CD4-positive, alpha-beta T cell treated with Interleukin-1 beta for 1 hour (primary cell): ENCODE data around the gene ANKRD6.

Experiments
- DNase-seq, 2 donors: peaks; one replicate each; pipeline ENCODE4 v3.0.0-alpha.2; 2020 to 2022

ANKRD6 gene

DNA sequence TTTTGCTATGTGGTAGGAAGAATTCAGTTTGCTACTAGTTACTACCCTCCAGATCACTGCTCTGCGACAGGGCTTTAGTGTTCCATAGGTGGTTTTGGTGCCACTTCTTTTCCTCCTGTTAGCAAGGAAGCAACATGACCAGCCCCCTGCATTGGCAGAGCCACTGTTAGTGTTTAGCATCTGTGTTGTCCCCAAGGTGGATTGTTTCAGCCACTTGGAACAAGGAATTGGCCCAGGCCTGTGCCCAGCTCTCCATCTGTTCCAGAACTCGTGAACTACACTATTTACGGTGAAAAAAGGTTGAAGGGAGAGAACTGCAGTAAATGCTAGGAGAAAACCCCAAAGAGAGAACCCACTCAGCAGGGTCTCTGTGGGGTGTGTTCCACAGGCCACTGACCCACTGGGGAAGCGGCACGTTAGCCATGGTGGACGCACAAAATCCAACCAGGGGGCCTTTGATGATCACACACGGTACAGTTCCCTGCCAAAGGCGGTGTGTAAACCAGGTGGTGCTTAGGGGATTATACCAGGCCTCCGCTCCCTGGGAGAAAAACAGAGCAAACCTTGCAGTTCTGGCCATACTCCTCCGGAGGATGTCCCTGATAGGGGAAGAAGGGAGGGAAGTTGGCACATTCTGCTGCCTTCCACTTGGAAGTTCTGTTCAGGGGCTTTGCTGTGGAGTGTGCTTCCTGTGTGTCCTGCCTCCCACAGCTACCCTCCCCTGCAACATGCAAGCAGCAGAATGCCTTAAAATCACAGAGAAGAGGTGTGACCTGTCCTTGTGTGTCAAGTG, 133.3 kb downstream of the ANKRD6 start:
- no peak for DNase-seq

DNA sequence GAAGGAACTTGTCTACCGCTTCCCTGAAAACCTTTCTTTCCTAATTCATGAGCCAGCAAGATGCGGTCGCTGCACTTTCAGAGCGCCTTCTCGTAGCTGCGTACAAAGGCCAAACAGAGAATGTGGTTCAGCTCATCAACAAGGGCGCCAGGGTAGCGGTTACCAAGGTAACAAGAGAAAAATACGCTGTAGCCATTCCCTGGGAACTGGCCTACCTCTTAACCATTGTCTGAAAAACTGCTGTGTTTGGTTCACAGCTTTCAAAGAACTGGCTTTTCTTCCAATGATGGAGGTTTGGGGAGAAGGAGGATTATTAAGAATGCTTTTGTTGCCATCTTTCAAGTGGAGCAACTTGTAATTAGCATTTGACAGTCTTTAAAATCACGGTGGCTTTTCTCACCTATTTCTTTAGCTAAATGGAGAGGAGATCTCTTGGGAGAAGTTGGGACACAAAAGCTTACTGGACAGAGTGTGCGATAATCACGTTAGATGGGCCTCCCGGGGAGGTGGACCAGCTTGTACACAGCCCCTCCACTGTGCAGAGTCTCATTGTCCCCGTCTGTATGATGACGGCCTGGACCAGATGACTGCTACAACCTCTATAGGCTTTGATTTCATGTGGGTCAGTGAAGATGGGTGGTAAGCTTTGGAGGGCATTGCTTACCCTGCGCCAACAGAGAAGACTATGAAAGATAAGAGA, 134.1 kb downstream of the ANKRD6 start:
- DNase-seq: no peak

DNA sequence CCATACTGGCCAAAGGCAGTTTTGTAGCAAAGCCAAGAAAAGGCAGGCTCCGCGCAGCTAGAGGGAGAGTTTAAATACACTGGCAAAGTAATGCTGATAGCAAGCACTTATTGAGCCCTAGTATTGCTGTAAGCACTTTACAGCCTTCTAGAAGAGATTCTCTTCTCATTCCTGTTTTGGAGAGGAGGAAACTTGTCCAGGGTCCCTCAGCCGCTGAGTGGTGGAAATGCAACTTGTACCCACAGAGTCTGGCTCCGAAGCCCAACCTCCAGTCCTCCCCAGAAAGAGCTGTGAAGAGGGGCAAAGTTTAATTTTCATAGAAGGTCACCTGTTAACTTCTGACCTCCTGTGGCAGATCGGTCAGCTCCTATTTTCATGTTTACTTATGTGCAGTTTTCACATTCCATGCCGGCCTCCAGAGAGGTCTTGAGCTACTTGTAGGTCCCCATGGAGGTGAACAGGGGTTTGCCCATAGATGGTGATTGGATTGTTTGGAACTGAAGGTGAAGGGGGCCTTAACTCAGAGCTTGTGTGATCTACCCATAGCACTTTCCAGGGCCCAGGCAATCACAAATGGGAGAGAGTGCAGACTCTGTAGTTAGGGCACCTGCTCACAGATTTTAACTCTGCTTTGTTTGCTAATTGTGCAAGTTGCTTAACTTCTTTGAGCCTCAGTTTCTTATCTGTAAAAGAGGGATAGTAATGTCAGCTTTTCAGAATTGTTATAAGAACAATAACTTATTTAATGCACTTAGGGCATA, 134.9 kb downstream of the ANKRD6 start:
- no peak for DNase-seq

DNA sequence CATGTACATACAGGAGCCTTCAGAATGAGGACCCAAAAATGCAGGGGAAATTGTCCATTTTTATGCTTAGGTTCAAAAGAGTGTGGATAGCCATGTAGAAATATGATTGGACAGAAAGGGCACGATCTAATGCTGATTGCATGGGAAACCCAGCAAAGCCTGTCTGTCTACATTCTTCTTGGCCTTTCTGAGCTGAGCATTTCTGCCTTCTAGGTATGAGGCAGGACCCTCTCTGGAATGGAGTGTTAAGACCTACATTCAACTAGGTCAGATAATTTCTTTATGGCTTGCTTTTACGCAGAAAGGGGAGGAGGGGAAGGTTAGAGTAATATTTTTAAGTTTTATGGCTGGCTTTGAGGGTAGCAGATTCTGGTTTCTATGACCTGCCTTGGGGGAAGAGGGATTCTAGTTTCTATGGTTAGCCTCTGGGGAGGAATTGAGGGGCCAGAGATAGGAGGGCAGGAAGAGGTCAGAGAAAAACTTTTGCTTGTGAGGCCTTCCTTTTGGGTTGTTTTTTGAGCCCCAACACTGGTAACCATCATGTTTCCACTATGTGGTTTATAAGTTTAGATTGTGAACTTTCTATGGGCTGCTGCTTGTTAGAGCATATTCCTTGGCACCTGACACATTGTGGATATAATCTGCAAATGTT, 142.1 kb downstream of the ANKRD6 start:
- DNase-seq: no peak

DNA sequence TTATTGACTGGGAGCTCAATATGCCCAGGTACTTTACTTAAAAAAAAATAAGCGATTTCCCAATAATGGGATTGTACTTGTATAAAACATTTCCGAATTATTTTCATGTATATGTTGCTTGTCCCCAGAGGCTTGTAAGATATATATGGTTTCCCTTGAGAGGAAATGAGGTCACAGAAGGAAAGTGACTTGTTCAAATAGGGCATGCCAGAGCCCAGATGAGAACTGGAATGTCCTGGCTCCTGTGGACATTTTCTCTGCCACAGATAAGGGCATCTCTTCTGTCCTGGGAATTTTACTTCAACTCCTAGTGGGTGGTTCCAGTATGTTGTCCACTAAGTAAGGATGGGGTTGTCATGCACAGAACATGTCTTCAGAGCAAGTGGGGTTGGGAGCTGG, 142.6 kb downstream of the ANKRD6 start:
- no peak for DNase-seq

DNA sequence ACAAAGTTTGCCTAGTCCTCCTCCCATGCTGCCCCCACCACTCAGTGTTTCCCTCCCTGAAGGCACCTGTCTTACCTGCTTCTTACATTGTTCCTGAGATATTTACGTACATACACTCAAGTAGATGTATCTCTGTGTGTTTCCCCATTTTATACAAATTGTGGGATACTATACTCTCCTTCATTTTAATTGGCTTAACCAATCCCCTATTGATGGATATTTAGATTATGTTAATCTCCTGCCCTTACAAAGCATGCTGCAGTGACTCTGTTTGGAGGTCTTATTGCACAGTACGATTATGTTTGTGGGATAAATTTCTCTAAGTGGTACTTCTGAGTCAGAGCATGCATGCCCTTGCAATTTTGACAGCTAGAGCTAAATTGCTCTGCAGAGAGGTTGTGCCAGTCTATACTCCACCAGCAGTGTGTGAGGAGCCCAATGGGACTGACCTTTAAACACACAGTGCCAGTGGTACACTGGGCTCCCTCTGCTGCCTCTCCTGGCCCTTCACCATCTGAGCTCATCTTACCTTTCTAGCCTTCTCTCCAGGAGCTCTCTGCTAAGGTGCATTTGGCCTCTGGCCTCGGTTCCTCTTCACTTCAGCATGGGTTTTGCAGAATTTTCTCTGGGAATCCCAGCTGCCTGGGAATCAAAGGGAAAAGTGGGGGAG, 148.2 kb downstream of the ANKRD6 start:
- no peak for DNase-seq

DNA sequence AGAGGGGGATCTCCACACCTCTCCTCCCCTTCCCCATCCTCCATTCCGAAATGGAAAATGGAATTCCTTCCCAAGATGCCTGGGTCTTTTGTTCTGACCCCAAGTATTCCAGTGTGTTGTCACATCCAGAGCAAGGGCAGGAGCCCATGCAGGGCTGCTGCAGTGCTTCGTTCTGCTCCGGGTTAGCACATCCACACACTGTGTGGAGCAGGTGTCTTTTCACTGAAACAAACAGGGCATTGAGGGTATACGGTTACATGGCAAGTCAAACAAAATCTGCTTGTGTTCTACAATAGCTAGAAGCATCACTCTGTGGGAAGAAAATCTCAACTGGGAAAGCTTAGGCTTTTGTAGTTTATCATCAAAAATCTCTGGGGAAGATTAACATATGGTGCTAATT, 148.7 kb downstream of the ANKRD6 start:
- no peak for DNase-seq

DNA sequence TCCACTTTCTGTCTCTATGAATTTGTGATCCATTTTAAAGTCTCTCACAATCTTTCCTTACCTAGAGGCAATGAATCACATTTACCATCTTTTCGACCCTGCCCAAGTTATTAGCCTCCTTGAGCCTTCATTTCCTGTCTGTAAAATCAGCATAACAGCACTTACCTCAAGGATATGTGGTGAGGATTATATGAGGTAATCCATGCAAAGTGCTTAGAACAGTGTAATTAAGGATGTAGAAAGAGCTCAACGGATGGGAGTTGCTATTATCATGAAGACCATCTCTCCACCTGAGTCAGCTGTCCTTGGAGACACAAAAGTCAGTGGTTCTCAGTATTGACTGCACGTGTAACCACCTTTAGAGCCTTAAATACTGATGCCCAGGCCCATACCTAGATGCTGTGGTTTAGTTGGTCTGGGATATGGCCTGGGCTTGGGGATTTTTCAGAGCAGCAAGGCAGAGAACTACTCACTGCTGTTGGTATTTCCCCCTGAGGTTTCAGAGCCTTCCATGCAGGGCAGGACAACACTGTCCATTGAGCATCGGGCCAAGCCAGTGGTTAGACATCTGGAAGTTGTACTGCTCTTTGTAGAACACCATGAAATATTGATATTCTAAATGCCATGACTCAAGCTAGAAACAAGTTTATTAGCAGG, 149.8 kb downstream of the ANKRD6 start:
- DNase-seq: no peak

DNA sequence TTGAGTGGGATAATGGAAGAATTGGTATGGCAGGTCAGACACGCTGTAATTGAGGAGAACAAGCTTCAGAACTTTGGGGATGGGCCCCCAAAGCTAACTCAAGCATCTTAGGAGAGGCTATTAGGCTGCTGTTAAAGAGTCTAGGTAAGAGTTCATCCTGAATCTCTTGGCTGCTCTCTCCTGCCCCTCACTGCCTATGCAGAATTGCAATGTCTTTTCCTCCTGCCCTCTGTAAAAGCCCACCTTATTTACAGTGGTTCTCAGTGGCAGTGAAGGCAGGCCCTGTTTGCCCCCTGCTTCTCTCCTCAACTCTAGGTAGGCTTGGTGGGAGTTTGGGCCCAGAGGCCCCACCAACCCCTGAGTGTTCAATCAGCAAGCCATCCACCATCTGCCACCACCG, 150.6 kb downstream of the ANKRD6 start:
- DNase-seq: no peak

DNA sequence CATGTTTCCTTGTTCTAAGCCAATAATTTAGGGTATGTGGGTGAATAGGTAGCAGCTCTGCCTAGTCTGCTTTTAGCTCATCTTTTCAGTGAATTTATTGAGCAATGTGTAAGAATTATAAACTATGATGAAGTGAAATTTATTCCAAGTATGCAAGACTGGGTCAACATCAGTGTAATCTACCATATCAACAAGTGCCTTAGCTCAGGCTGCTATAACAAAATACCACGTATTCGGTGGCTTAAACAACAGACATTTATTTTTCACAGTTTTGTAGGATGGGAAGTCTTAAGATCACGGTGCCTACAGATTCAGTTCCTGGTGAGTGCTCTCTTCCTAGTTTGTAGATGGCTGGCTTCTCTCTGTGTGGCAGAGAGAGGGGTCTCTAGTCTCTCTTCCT, 151.6 kb downstream of the ANKRD6 start:
- DNase-seq: no peak

DNA sequence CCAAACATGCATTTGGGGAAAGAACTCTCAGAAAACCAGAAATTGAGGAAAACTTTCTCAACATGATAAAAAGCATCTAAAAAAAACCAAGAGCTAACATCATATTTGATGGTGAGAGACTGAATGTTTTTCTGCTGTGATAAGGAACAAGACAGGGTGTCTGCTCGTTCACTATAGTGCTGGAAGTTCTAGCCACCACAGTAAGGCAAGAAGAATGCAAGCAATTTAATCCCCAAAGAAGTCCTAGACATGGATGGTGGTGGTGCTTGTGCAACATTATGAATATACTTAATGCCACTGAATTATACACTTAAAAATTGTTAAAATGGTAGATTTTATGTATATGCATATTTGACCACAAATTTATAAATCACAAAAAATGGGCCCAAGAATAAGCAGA, 152.2 kb downstream of the ANKRD6 start:
- DNase-seq: no peak

DNA sequence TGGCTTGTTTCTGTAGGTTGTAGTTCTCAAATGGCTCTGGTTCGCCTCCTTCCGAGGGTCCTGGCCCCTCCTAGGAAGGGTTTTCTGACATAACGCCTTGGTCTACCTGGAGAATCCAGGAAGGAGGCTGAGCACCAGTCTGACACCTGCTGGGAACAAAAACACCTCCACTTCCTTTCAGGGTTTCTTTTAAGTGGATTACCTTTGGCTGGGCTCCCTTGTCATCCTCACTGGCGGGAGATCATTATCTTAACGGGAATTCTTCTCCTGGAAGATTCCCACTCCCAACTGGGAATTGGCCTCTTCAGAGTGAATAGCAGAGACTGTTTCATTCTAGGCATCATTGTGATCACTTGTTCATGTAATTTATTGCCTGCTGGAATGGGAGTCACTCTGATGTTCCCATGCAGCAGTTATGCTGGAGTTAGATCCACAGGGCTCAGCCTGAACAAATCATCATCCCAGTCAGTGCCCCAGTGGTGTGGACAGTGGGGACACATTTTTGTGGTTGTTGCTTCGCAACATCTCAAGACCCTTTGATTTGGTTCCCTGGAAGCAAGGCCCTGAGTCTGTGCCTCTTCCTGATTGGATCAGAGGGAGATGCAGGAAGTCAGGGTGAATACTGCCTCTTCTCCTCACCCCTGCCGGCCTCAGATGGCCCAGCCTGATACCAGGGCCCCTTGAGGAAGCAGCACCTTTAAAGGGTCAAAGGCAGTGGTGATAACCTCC, 156.5 kb downstream of the ANKRD6 start:
- no peak for DNase-seq

DNA sequence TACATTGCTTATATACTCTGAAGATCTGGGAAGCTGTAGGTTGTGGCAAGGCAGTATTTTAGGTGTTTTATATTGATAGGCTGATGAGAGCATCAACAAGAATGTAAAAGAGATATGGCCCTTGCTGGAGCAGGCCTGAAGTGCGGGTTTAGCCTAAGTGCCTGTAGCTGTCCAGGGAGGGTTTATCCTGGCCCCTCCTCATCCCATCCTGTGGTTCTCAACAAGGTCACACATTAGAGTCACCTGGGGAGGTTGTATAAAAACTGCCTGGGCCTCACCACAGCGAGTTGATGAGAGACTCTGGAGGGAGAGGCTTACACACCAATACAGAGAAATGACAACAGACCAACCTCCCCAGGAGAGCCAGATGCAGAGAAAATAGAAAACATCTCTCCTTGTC, 157.2 kb downstream of the ANKRD6 start:
- DNase-seq: no peak

DNA sequence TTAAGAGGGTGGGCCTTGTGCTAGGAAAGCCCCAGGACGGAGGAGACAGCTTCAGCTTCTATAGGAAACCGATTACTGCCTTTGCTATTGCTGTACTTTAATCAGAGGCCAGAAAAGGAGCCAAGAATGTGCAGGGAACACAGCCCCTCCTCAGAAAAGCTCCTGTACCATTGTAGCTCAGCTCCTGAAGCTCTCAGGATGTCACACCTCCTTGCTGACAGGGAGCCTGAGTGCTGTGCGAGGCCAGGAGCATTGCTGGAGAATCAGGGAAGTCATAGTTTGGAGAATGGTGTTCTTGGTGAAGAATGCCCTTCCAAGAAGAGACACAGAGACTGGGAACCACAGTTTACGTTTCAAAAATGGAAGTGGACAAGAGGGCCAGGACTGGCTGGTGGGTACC, 158.8 kb downstream of the ANKRD6 start:
- DNase-seq: no peak

DNA sequence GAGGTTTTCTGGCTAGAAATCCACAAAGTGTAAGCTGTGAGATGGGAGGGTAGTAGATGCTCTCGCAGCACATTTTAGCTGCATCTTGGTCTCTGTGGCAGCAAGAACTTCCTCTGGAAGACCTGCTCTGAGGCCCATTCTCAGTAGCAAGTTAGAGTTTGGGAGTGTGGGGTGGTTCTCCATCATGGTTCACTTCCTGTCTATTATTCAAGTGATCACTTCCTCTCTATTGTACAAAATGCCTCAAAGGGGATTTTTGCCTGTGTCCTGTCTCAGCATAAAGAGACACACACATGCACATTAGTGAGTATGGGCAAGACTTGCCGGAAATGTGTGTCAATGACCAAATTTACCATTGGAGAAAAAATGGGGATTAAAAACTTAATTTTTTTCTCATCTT, 163.1 kb downstream of the ANKRD6 start:
- peak; percentile 4 to 20 for DNase-seq

DNA sequence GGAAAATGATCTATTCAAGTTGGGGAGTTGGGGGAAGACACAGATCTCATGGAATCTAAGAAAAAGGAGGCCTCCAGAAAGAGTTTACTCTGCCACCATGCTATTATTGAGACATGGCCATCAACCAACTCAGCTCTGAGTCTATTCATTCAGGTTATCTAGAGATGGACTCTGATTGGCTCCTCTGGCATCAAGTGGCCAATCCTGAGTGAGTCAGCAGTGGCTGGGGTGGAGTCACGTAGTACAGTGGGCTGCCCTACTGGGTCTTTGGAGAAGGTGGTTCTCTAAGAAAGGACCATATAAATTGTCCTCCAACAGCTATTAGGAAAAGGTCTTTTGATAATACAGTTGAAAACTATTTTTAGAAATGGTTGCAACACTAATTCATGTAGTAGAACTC, 163.5 kb downstream of the ANKRD6 start:
- no peak for DNase-seq

DNA sequence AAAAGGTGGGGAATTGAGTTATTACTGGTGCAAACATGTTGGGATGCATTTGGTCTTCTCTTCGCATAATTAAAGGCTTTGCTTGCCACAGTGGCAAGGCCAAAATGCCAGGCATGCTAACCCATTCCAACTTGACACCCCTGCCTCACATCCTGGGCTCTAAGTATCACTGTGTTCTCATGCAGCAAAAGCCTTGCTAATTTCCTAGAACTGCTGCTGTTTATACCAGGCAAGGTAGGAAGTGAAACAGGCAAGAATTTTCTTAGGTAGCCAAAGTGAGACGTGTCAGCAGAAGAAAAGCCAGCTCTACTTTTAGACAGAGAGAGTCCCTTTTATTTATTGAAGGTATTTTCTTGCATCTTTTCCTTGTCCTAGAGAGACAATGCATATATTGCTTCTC, 164.4 kb downstream of the ANKRD6 start:
- DNase-seq: no peak

DNA sequence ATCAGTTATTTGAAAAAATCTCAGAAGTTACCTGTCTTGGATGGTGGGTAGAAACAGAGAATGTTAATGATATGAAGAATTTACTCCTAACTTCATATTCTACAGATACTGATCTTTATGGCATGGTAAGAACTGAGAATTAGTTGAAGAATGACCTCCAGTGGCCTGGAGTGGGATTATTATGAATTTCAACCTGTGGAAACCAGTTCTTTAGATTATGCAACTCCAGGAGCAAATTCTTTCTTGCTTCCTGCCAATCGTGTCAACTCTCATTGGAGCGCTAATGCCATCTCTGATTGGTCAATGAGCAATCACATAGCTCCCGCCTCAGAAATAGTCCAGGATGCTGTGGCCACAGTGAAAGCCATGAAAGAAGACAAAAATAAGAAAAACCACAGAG, 165.0 kb downstream of the ANKRD6 start:
- no peak for DNase-seq

DNA sequence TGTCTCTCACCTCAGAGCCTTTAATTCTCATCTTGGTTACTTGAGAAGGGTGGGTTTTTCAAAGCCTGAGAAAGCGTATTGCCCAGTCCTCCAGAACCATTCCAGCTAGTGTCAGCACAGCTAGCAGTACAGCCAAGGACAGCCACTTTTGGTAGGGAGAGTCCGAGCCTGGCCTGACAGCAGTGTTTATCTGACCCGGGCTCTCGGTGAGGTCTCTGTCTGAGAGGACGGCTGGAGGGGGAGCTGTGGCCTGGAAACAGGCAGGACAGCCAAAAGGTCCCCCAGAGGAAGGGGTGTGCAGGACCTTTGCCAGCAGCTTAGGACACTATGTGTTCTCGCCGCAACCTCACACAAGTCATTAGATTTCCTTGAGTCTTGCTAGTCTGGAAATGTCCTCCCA, 166.8 kb downstream of the ANKRD6 start:
- DNase-seq: no peak

DNA sequence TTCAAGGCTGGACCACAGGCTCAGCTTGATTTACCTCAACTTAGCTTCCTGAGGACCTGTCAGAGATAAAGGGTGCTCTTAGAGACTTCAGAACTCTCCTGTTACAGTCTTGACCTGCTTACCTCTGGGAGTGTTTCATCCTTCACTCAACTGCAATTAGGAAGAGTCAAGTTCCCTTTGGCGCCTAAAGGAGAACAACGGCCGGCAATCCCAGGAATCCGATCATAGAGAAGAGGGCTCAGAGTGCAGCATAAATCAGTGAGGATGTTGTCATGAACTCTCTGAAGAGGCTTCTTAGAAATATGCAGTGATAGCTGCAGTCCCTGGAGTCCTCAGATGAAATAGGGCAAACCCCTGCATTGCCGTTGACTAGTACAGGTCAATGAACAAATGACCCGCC, 169.2 kb downstream of the ANKRD6 start:
- DNase-seq: no peak

DNA sequence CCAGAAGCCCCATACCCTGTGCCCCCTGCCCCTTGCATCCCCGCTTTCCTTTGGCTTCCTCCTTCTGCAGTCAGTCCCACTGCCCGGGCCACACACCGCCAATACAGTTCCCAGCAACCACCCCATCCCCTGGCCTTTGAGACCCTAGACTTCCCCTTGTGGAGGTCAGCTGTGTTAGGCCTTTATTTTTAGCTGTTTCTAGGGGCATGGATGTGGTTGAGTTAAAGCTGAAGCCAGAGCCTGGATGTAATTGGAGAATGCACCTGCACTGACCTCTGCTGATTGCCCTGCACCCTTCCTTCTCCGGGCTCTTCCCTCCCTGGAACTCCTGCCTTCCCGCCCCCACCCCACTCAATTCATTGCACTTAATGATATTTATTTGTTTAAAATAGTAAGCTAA, 171.7 kb downstream of the ANKRD6 start:
- no peak for DNase-seq

DNA sequence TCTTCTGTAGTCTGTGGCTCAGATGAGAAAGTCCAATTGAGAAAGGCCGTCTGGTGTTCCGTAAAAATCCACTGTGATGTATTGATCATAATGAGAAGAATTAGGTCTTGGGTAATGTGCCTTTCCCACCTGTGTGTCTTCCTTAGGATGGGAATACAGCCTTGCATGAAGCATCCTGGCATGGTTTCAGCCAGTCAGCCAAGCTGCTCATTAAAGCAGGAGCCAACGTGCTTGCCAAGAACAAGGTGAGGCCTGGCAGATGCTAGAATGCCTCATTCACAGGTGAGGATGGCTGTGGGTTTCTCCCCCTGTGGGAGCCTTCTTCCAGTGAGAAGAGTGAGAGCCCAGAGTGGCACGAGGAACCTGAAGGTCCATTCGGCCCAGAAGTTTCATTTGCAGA, 172.9 kb downstream of the ANKRD6 start:
- DNase-seq: no peak
